Measurements from ENCODE around the gene HYLS1.

The HYLS1 gene

GRCh38 chr11:125945011-125945796 lies 57.7 kb downstream of the HYLS1 start:
- no peak for DNase-seq (ENCODE audit: low read depth)
- no peak for TF ChIP-seq CTCF (IDR thresholded peaks at IDR 0.05; ENCODE audit: low read length, missing control alignments)

GRCh38 chr11:125945797-125946520 lies 58.5 kb downstream of the HYLS1 start, which contains the start of gene VSIG10L2:
VSIG10L2 (plus strand) TSS chr11:125946044; CDS start chr11:125946056, 12 bp downstream.
- no peak for TF ChIP-seq CTCF (IDR thresholded peaks at IDR 0.05; ENCODE audit: low read length, missing control alignments)
- DNase-seq (ENCODE audit: low read depth) = no peak
- no peak within 1 kb of the TSS for H3K4me3 ChIP-seq (replicated peaks; ENCODE audit: low read depth, low read length)

More at GRCh38 chr11:125945011-125945796, 57.7 kb downstream of the HYLS1 start:
- no peak overlapping the region for H3K4me3 ChIP-seq (replicated peaks; ENCODE audit: low read depth, low read length)

GRCh38 chr11:125946712-125947418 lies 59.4 kb downstream of the HYLS1 start:
- no peak overlapping the region for H3K4me3 ChIP-seq (replicated peaks; ENCODE audit: low read depth, low read length)
- DNase-seq (ENCODE audit: low read depth) = no peak
- TF ChIP-seq CTCF (IDR thresholded peaks at IDR 0.05; ENCODE audit: low read length, missing control alignments) = no peak

GRCh38 chr11:125947419-125948277 lies 60.2 kb downstream of the HYLS1 start:
- no peak for TF ChIP-seq CTCF (IDR thresholded peaks at IDR 0.05; ENCODE audit: low read length, missing control alignments)
- no peak overlapping the region for H3K4me3 ChIP-seq (replicated peaks; ENCODE audit: low read depth, low read length)
- no peak for DNase-seq (ENCODE audit: low read depth)

GRCh38 chr11:125948278-125949051 lies 61.0 kb downstream of the HYLS1 start:
- no peak for TF ChIP-seq CTCF (IDR thresholded peaks at IDR 0.05; ENCODE audit: low read length, missing control alignments)
- DNase-seq (ENCODE audit: low read depth) = no peak
- H3K4me3 ChIP-seq (replicated peaks; ENCODE audit: low read depth, low read length) = no peak overlapping the region
